Sigmoid colon (tissue), 7 donors: ENCODE results near the gene EEIG1. TPM values are rescaled to one million over a fixed set of nuclear protein-coding genes. Genes with fewer than 3 reads are reported as not detected.

Experiments used
- DNase-seq: peaks from one replicate; pipeline ENCODE4 v3.0.0-alpha.2; 2019
- H3K27ac ChIP-seq, 4 donors: fragments of 200-600 bp; sonication (generic); one replicate each; pipeline ENCODE4 v1.5.1; 2016 to 2019; ENCODE audit warnings: mild to moderate bottlenecking in 1 of 4
- H3K27me3 ChIP-seq, 3 donors: fragments of 200-600 bp; sonication (generic); one replicate each; pipeline ENCODE4 v1.5.1; 2019; ENCODE audit warnings: mild to moderate bottlenecking in 1 of 3
- H3K36me3 ChIP-seq, 4 donors: fragments of 200-600 bp; sonication (generic); one replicate each; pipeline ENCODE4 v1.5.1; 2016 to 2019
- H3K4me1 ChIP-seq, 4 donors: fragments of 200-600 bp; sonication (generic); one replicate each; pipeline ENCODE4 v1.5.1; 2017 to 2019
- H3K4me3 ChIP-seq, 4 donors: fragments of 200-600 bp; sonication (generic); one replicate each; pipeline ENCODE4 v1.5.1; 2017 to 2019; ENCODE audit warnings: mild to moderate bottlenecking in 2 of 4, moderate library complexity in 1 of 4
- H3K9me3 ChIP-seq, 4 donors: fragments of 200-600 bp in 3 of 4; sonication (generic) in 3 of 4; one replicate each; pipeline versions ENCODE4 v1.5.1 to v1.6.1; 2013 to 2019
- CTCF ChIP-seq, 4 experiments: fragments of 450-650 bp in 3 of 4; fragments of 200-600 bp in 1 of 4; IDR thresholded peaks; one replicate each; pipeline ENCODE4 v1.5.1; 2016 to 2019; ENCODE audit warnings: antibody characterized with exemption in 4 of 4, mild to moderate bottlenecking in 3 of 4, moderate library complexity in 2 of 4
- EP300 ChIP-seq, 4 donors: sonication (generic); formaldehyde crosslinking; IDR thresholded peaks; one replicate each; pipeline ENCODE4 v1.6.1; 2017; ENCODE audit warnings: antibody characterized with exemption in 4 of 4
- POLR2A ChIP-seq, 2 donors: fragments of 450-650 bp; IDR thresholded peaks; one replicate each; pipeline ENCODE4 v1.6.1; 2016; ENCODE audit warnings: antibody characterized with exemption in 2 of 2, mild to moderate bottlenecking in 2 of 2, moderate library complexity in 2 of 2
- POLR2AphosphoS5 ChIP-seq, 4 donors: sonication (generic); formaldehyde crosslinking; IDR thresholded peaks; one replicate each; pipeline ENCODE4 v1.6.1; 2017; ENCODE audit warnings: antibody characterized with exemption in 4 of 4
- WGBS, 2 donors: extraction: QIAGEN DNeasy Blood & Tissue Kit; methylation state at CpG; one replicate each; pipeline ENCODE4 v1.1.7; 2013; 5-methylcytosine and 5-hydroxymethylcytosine counted together
- intact Hi-C: fragments of 100-400 bp; cut with DNase I; formaldehyde crosslinking; loops from one replicate; pipeline ENCODE4 v1.15.1; 2023
- polyA plus RNA-seq, 3 donors: library from polyadenylated mRNA; stranded (reverse); fragments of 200-250 nt; gene quantifications; one replicate each; pipeline ENCODE4 v1.2.3, GENCODE V29; 2013
- total RNA-seq, 4 donors: library from RNA; depleted of rRNA; stranded (reverse); fragments of >200 nt; gene quantifications; one replicate each; pipeline ENCODE4 v1.1.0, GENCODE V29; 2016
- donor health status: healthy with polysubstance abuse.
- donor health status: Bipolar disorder and iron deficiency.
- donor health status: healthy.

EEIG1 gene
- total and polyA plus RNA-seq, 7 donors: 10.9 to 92.0 (median 32.7) TPM

- peak; percentile 70 for DNase-seq
- TF ChIP-seq POLR2AphosphoS5 (IDR thresholded peaks at IDR 0.05) (peak in 1 of 4 donors; percentile 5), POLR2A (IDR thresholded peaks at IDR 0.05) (no peak)
- H3K27me3 ChIP-seq: no peaks in the 10 kb centered on the region
- peak overlapping the region; percentile 94 to 99 (median 96) for H3K27ac ChIP-seq
- intact Hi-C loops: loop anchor here (2.0 kb wide), 1 partner anchor 131 kb away; no protein-coding TSS in a partner anchor
- H3K36me3 ChIP-seq: no peaks in the 10 kb centered on the region
- WGBS, 2 donors: 13 to 48% methylated on average over 3 of the region's 3 CpGs
- no peaks in the 10 kb centered on the region for H3K9me3 ChIP-seq
- H3K4me3 ChIP-seq: no peak overlapping the region
- H3K4me1 ChIP-seq: peaks cover 0 to 100% (median 99%) of the 10 kb centered on the region in 4 donors
These were observed 12.7 kb downstream of the EEIG1 start for GRCh38 chr9:127968042-127968441.

- TF ChIP-seq POLR2A (IDR thresholded peaks at IDR 0.05): no peak
- no peak for TF ChIP-seq POLR2AphosphoS5 (IDR thresholded peaks at IDR 0.05)
- TF ChIP-seq CTCF (IDR thresholded peaks at IDR 0.05): no peak
- TF ChIP-seq EP300 (IDR thresholded peaks at IDR 0.05): no peak
- DNase-seq: peak; percentile 73
- no peak overlapping the region for H3K4me3 ChIP-seq
- H3K4me1 ChIP-seq: peaks cover 0 to 100% (median 99%) of the 10 kb centered on the region in 4 donors
- no peaks in the 10 kb centered on the region for H3K36me3 ChIP-seq
- intact Hi-C loops: no loop called here
- H3K27me3 ChIP-seq: no peaks in the 10 kb centered on the region
- H3K9me3 ChIP-seq: no peaks in the 10 kb centered on the region
- H3K27ac ChIP-seq: peak overlapping the region; percentile 94 to 99 (median 96)
- 59 to 61% methylated on average over 9 of the region's 9 CpGs for WGBS, 2 donors
These were observed 13.5 kb downstream of the EEIG1 start for GRCh38 chr9:127967151-127967809.

GRCh38 chr9:127966416-127967150 lies 14.2 kb downstream of the EEIG1 start:
- no peaks in the 10 kb centered on the region for H3K27me3 ChIP-seq
- H3K4me1 ChIP-seq: peaks cover 0 to 100% (median 99%) of the 10 kb centered on the region in 4 donors
- peak; percentile 74 for DNase-seq
- 27 to 40% methylated on average over 8 of the region's 8 CpGs for WGBS, 2 donors
- TF ChIP-seq CTCF (IDR thresholded peaks at IDR 0.05) (no peak), POLR2AphosphoS5 (IDR thresholded peaks at IDR 0.05) (no peak), POLR2A (IDR thresholded peaks at IDR 0.05) (no peak), EP300 (IDR thresholded peaks at IDR 0.05) (no peak)
- H3K27ac ChIP-seq: peak overlapping the region; percentile 94 to 99 (median 96)
- H3K4me3 ChIP-seq: no peak overlapping the region
- intact Hi-C loops: no loop called here
- no peaks in the 10 kb centered on the region for H3K36me3 ChIP-seq
- H3K9me3 ChIP-seq: no peaks in the 10 kb centered on the region

GRCh38 chr9:127965953-127966352 lies 14.8 kb downstream of the EEIG1 start:
- no peak for DNase-seq
- Histone ChIP-seq H3K9me3 (no peaks in the 10 kb centered on the region), H3K4me1 (peaks cover 0 to 100% (median 99%) of the 10 kb centered on the region in 4 donors), H3K27ac (peak overlapping the region; percentile 94 to 99 (median 96)), H3K4me3 (peak overlapping the region in 1 of 4 donors; percentile 26), H3K36me3 (no peaks in the 10 kb centered on the region), H3K27me3 (no peaks in the 10 kb centered on the region)
- WGBS, 2 donors: 30 to 60% methylated on average over 6 of the region's 6 CpGs
- intact Hi-C loops: no loop called here
- TF ChIP-seq POLR2A (IDR thresholded peaks at IDR 0.05) (no peak), EP300 (IDR thresholded peaks at IDR 0.05) (no peak), POLR2AphosphoS5 (IDR thresholded peaks at IDR 0.05) (no peak), CTCF (IDR thresholded peaks at IDR 0.05) (no peak)
